SIG-M5 treated with dmso at 0.1 percent for 504 hours (cell line): ENCODE data around the gene RBFOX2.

Experiments used
- DNase-seq: peaks from one replicate; lab custom pipeline; 2025; ENCODE audit not compliant: unreplicated experiment; lab: John Stamatoyannopoulos, UW

The RBFOX2 gene

GRCh38 chr22:35785181-35785923 lies 243.3 kb downstream of the RBFOX2 start:
- DNase-seq = peak; percentile 46

GRCh38 chr22:35784633-35785032 lies 244.0 kb downstream of the RBFOX2 start:
- DNase-seq = no peak

GRCh38 chr22:35783943-35784614 lies 244.5 kb downstream of the RBFOX2 start:
- no peak for DNase-seq

GRCh38 chr22:35782504-35782903 lies 246.1 kb downstream of the RBFOX2 start:
- DNase-seq = no peak

DNA sequence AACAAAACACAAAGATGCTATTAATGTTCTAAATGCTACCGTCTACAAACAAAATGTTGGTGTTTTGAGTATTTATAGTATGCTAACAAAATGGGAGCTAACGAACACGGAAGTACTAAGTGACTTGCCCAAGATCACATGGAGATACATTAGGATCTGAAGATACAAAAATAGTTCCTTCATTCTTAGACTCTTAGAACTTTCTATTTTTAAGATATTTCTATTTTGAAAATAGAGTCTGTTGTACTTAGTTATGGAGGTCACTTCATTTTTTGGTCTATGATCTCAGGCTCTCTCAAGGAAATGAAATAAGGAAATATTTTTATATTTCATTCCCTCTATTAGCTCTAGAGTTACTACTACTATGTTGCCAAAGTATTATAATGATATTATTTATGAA lies 246.7 kb downstream of the RBFOX2 start:
- no peak for DNase-seq

- no peak for DNase-seq
Measured at GRCh38 chr22:35777335-35777975, 251.2 kb downstream of the RBFOX2 start.

- DNase-seq = no peak
Measured at GRCh38 chr22:35775339-35775738, 253.3 kb downstream of the RBFOX2 start.

DNA sequence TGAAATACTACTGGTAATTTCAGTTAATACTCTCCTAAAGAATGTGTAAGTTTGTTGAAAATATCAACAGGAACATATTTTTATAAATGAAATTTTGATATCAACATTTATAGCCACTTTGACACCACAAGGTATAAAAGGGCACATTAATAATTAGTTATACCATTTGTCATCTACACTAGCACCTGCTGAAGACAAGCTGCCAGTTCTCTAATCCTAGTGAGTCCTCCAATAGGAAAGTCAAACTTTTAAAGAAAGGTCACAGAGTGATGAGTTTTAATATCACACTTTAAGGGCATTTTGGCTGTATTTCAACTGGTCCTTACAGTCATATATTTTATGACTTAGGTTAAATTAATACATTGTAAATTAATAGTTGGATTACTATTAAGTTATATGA lies 258.6 kb downstream of the RBFOX2 start:
- DNase-seq = no peak

- no peak for DNase-seq
Measured at GRCh38 chr22:35766654-35767580, 261.7 kb downstream of the RBFOX2 start.

GRCh38 chr22:35761037-35761436 lies 267.6 kb downstream of the RBFOX2 start:
- DNase-seq = no peak

DNA sequence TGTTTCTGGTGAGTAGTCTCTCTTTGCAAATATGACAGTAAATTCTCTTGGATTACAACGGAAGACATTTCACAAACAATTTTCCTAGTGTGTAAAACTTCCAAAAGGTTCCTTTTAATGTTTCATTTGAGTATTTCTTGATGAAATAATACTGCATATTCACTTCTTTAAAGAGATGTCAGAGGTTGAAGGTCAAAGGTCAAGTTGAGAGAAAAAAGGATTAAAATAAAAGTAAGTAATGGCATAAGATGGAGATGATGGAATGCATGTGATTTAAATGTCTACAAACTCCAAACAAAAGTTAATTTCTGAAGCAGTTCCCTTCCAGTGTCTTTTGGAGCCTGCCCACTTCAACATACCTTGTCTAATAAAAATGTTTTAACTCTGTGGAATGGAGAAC lies 270.2 kb downstream of the RBFOX2 start:
- no peak for DNase-seq

DNA sequence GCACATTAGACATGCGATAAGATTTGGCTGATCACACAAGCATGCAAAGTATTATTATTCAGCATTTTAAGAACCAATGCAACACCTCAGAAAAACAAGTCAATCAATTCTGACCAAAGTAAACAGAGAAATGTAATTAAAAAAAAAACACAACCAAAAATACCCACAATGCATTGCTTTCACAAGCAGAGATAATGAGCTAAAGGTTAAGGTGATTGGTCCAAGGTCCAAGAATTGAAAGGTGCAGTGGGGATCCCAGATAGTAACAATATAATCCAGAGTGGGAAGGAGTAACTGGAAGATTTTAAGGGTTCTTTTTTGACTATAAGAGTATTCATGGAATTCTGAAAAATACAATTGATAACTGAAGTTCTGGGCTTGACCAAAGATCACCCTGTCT lies 271.9 kb downstream of the RBFOX2 start:
- DNase-seq = no peak

GRCh38 chr22:35754761-35755160 lies 273.9 kb downstream of the RBFOX2 start:
- no peak for DNase-seq

- no peak for DNase-seq
Measured at GRCh38 chr22:35752863-35753189, 275.8 kb downstream of the RBFOX2 start.

DNA sequence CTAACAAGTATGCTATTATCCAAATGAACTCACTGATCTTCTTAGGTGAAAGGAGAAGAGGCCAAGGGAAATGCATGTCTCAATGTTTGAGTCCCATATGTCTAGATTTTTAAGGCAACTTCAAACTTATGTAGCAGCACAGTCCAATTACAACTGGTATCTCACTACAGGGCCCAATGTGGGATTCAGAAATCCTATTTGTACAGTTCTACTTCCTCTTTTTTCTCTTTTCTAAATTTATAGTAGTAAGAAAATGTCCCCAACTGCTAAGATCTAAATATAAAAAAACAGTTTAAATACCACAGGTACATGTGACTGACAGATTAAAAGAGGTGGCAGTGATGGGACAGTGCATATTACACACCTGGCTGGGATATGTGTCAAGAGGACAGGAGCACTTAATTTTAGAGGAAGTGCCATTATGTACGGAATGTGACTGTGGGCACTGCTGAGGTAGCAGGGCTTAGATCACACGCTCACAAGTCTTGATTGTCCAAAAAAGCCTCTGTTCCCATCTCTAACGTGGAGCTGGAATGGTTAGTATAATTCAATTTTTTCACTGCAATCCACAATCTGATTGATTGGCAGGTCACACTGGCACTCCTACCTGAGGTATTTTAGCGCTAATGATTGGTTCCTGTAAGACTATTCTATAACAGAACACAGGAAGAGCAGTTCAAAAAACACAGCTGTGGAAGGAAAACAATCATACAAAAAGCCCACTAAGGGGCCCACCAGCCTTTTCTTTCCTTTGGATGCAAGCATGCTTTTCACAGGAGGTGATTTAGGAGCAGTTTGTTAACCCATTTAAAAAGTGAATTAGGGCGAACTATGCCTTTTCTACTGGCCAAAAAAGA lies 276.4 kb downstream of the RBFOX2 start:
- peak; percentile 13 for DNase-seq

GRCh38 chr22:35749808-35750207 lies 278.8 kb downstream of the RBFOX2 start:
- no peak for DNase-seq

DNA sequence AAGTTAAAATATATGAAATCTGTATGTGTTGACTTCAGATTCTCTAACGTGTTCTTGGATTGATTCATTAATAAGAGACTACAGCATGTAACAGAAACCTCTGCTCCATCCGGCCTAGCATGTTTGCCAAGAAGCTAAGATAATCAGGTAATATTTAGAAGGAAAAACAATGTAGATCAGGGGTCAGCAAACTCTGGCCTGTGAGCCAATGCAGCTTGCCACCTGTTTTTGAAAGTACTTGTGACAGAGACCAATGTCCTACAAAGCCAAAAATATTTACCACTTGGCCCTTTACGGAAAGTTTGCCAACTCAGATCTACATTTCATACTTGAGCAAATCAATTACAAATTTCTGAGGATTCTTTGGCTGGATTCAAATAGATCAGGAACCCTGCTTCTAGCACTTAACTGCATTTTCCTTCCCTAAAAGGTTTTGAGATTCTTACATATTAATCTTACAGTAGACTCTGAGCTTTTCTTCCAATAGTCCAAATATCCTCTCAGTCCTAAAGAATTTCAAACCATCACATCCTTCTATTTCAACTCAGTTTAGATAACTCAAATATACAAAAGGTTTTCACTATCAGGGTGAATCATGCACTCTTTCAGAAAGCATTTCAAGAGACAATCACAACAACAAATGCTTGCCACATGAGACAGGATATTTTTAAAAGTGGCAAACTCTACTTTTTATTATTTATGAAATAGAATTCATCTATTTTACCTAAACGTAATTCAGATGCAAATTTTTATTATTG lies 281.5 kb downstream of the RBFOX2 start:
- no peak for DNase-seq

GRCh38 chr22:35746248-35746647 lies 282.4 kb downstream of the RBFOX2 start:
- DNase-seq = no peak

GRCh38 chr22:35743326-35743860 lies 285.2 kb downstream of the RBFOX2 start:
- DNase-seq = no peak
